Suprapubic skin (tissue), 4 donors: ENCODE data around the gene PRIMA1.

Experiments used
- POLR2A ChIP-seq, 2 donors: fragments of 450-650 bp; IDR thresholded peaks; one replicate each; pipeline ENCODE4 v1.6.1; 2017; ENCODE audit warnings: antibody characterized with exemption in 2 of 2, mild to moderate bottlenecking in 2 of 2, moderate library complexity in 2 of 2
- POLR2AphosphoS5 ChIP-seq, 3 donors: sonication (generic); formaldehyde crosslinking; IDR thresholded peaks; one replicate each; pipeline ENCODE4 v1.6.1; 2017; ENCODE audit warnings: antibody characterized with exemption in 3 of 3

DNA sequence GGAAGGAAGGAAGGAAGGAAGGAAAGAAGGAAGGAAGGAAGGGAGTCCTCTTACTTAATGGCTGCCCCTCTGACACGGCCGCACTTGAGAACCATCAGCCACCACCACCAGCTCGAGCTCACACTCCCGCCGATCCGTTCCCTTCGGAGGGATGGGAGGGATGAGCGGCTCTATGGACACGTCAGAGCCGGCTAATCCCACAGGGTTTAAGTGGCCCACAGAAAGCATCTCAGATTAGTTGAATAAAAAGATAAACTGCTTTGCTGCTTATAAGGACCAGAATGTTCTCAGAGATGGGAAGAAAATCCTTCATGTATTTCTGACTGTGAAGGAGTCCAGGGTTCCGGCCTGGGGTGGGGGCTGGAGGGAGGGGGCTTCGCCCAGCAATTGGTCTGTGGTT is 31.1 kb downstream of the PRIMA1 start:
- no peak for TF ChIP-seq POLR2A (IDR thresholded peaks at IDR 0.05)
- no peak for TF ChIP-seq POLR2AphosphoS5 (IDR thresholded peaks at IDR 0.05)
